GM21825 (cell line): ENCODE results near the gene ARPIN.

ENCODE experiments used
- ATAC-seq: cut with Tn5 transposase; IDR thresholded peaks from one replicate; pipeline ENCODE4 v1.9.1; 2021; ENCODE audit warnings: mild to moderate bottlenecking, moderate library complexity; ENCODE audit not compliant: unreplicated experiment

ARPIN gene

GRCh38 chr15:89847101-89847500, 65.7 kb downstream of the ARPIN start:
- no peak for ATAC-seq

DNA sequence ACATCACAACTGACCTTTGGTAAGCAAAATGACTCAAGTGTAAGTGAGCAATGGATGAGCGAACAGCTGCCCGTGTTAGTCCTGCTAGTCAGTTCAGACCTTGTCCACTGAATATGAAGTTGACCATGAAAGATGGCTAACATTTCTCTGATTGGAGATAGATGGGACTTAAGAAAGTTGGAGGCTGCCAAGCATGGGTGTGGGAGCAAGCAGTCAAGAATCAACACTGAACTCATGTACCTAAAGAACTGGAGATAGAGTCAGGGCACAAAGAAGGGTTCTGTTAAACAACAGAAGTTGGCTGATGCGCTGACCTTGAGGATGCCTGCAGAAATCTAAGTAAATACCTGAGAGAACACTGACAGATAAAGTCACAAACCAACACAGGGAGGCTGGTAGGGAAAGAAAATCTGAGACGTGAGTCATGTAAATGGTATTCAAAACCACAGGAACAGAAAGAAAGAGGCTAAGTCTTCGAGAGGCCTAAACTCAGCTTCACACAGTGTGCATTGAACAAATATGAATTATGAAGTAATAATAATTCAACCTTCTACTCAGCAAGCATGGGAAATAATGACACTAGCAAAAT, 67.4 kb downstream of the ARPIN start:
- no peak for ATAC-seq
